Keratinocyte (primary cell): ENCODE measurements around the gene IFNL4. TPM values are rescaled to one million over a fixed set of nuclear protein-coding genes. Genes with fewer than 3 reads are reported as not detected.

Experiments
- DNase-seq: peaks from one replicate; pipeline ENCODE4 v3.0.0-alpha.2; 2011; ENCODE audit warnings: low read depth, missing footprints, low spot score
- FAIRE-seq: peaks from 2 replicates; lab custom pipeline; 2011; peaks lifted over from hg19 to GRCh38; lab: Jason Lieb, UNC
- H2AFZ ChIP-seq: 2 replicates; pipeline ENCODE4 v1.6.0; 2012; ENCODE audit warnings: low read length, control low read depth, inconsistent platforms; ENCODE audit not compliant: control insufficient read depth
- H3K27ac ChIP-seq: 2 replicates; pipeline ENCODE4 v1.5.1; 2011; ENCODE audit warnings: low read length; ENCODE audit not compliant: control insufficient read depth, insufficient read depth
- H3K27me3 ChIP-seq: 3 replicates; pipeline ENCODE4 v1.6.0; 2011; ENCODE audit warnings: low read length; ENCODE audit not compliant: control insufficient read depth, insufficient read depth; ENCODE audit errors: extremely low read depth
- H3K36me3 ChIP-seq, 2 experiments: 2 replicates in 1 of 2; 3 replicates in 1 of 2; pipeline ENCODE4 v1.5.1; 2011; ENCODE audit warnings: low read length in 2 of 2, mild to moderate bottlenecking in 1 of 2; ENCODE audit not compliant: control insufficient read depth in 2 of 2, insufficient read depth in 2 of 2; ENCODE audit errors: extremely low read depth in 1 of 2
- H3K4me1 ChIP-seq: 3 replicates; pipeline ENCODE4 v1.5.1; 2011; ENCODE audit warnings: low read length; ENCODE audit not compliant: control insufficient read depth, insufficient read depth; ENCODE audit errors: extremely low read depth
- H3K4me2 ChIP-seq: 3 replicates; pipeline ENCODE4 v1.6.0; 2011; ENCODE audit warnings: low read depth, low read length; ENCODE audit not compliant: control insufficient read depth, insufficient read depth; ENCODE audit errors: extremely low read depth
- H3K4me3 ChIP-seq, 3 experiments: fragments of 200-600 bp in 1 of 3; sonication (generic) in 1 of 3; 2 replicates in 2 of 3; 3 replicates in 1 of 3; pipeline ENCODE4 v1.5.1; 2011 to 2016; ENCODE audit warnings: low read length in 3 of 3, mild to moderate bottlenecking in 3 of 3, control low read depth in 2 of 3, inconsistent platforms in 1 of 3, low read depth in 1 of 3, mixed read lengths in 1 of 3, mixed run types in 1 of 3, moderate library complexity in 1 of 3; ENCODE audit not compliant: control insufficient read depth in 2 of 3, insufficient read depth in 2 of 3; ENCODE audit errors: extremely low read depth in 1 of 3
- H3K79me2 ChIP-seq: 2 replicates; pipeline ENCODE4 v1.6.0; 2012; ENCODE audit warnings: low read length; ENCODE audit not compliant: control insufficient read depth, insufficient read depth
- H3K9ac ChIP-seq: 3 replicates; pipeline ENCODE4 v1.6.0; 2011; ENCODE audit warnings: low read length; ENCODE audit not compliant: control insufficient read depth, insufficient read depth; ENCODE audit errors: extremely low read depth
- H3K9me1 ChIP-seq: 3 replicates; pipeline ENCODE4 v1.6.0; 2011; ENCODE audit warnings: low read length; ENCODE audit not compliant: control insufficient read depth, insufficient read depth; ENCODE audit errors: extremely low read depth
- H3K9me3 ChIP-seq: 2 replicates; pipeline ENCODE4 v1.5.1; 2012; ENCODE audit warnings: low read depth, low read length; ENCODE audit not compliant: control insufficient read depth
- H4K20me1 ChIP-seq: 3 replicates; pipeline ENCODE4 v1.6.0; 2011; ENCODE audit warnings: low read length; ENCODE audit not compliant: control insufficient read depth, insufficient read depth; ENCODE audit errors: extremely low read depth
- EZH2 ChIP-seq: IDR thresholded peaks from one replicate; pipeline ENCODE4 v1.6.1; 2012; ENCODE audit warnings: inconsistent platforms, mild to moderate bottlenecking, low read length, moderate library complexity
- dilution Hi-C: fragments of 300-500 bp; cut with MboI; formaldehyde crosslinking; loops from one replicate; pipeline ENCODE4 v1.7.0; 2020; ENCODE audit warnings: low sequenced_read_pairs; ENCODE audit not compliant: extremely low pct_ligation_motif_present
- polyA plus RNA-seq, 5 experiments: library from polyadenylated mRNA; depleted of rRNA in 3 of 5; stranded (reverse) in 3 of 5; stranded (forward) in 1 of 5; unstranded in 1 of 5; fragments of >200 nt; gene quantifications; 1 replicate in 1 of 5; 2 replicates in 3 of 5; 3 replicates in 1 of 5; pipeline versions ENCODE4 v1.2.1 to v1.2.3, GENCODE V29; 2011 to 2012; ENCODE audit warnings: missing spikeins in 2 of 5, low read depth in 1 of 5, low replicate concordance in 1 of 5
- TF ChIP-seq, protein P1 (sequence below), 3 experiments: IDR thresholded peaks in 1 of 3; conservative IDR thresholded peaks in 1 of 3; optimal IDR thresholded peaks in 1 of 3; 2 replicates in 2 of 3; 3 replicates in 1 of 3; pipeline versions ENCODE3 to v1.5.1; 2011; ENCODE audit warnings: low read length in 3 of 3, mild to moderate bottlenecking in 3 of 3, moderate library complexity in 2 of 3, control low read depth in 1 of 3, inconsistent platforms in 1 of 3; ENCODE audit not compliant: insufficient read depth in 2 of 3; ENCODE audit errors: extremely low read depth in 1 of 3

IFNL4 gene
- polyA plus RNA-seq, 1 donor (not counting 4 experiments of a cell fraction or from before 2014, with no cell fraction given) = not detected

DNA sequence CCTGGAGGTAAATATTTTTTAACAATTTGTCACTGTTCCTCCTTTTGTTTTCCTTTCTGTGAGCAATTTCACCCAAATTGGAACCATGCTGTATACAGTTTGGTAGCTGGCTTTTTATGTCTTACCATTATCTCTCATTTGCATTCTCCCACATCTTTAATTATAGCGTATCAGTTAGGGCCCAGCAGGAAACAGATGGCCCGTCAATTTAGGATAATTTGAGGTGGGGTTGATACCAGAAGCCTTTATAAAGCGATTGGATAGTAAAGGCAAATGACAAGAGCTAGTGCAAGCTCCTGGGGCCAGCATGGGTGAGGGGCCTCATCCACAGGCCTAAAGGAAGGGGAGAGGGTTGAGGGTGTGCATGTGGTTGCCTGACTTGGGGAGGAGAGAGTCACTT, 3.8 kb upstream of the IFNL4 start:
- Histone ChIP-seq H3K9ac (no peak overlapping the region), H3K36me3 (no peaks in the 10 kb centered on the region), H2AFZ (no peak overlapping the region), H3K4me1 (no peaks in the 10 kb centered on the region), H3K9me3 (no peaks in the 10 kb centered on the region), H3K27me3 (peaks cover 16% of the 10 kb centered on the region), H3K4me2 (no peak overlapping the region), H3K4me3 (no peak overlapping the region), H3K27ac (no peak overlapping the region), H3K9me1 (no peaks in the 10 kb centered on the region), H3K79me2 (no peaks in the 10 kb centered on the region), H4K20me1 (no peaks in the 10 kb centered on the region)
- dilution Hi-C loops = no loop called here
- TF ChIP-seq EZH2 = no peak
- TF ChIP-seq, protein P1, sequence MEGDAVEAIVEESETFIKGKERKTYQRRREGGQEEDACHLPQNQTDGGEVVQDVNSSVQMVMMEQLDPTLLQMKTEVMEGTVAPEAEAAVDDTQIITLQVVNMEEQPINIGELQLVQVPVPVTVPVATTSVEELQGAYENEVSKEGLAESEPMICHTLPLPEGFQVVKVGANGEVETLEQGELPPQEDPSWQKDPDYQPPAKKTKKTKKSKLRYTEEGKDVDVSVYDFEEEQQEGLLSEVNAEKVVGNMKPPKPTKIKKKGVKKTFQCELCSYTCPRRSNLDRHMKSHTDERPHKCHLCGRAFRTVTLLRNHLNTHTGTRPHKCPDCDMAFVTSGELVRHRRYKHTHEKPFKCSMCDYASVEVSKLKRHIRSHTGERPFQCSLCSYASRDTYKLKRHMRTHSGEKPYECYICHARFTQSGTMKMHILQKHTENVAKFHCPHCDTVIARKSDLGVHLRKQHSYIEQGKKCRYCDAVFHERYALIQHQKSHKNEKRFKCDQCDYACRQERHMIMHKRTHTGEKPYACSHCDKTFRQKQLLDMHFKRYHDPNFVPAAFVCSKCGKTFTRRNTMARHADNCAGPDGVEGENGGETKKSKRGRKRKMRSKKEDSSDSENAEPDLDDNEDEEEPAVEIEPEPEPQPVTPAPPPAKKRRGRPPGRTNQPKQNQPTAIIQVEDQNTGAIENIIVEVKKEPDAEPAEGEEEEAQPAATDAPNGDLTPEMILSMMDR (optimal IDR thresholded peaks at IDR 0.05 in 1 of 3, IDR thresholded peaks at IDR 0.05 in 1 of 3, conservative IDR thresholded peaks at IDR 0.05 in 1 of 3; ENCODE audit: extremely low read depth in 1 of 3, insufficient read depth in 2 of 3, low read length in 3 of 3) = no peak
- no peak for FAIRE-seq
- no peak for DNase-seq

DNA sequence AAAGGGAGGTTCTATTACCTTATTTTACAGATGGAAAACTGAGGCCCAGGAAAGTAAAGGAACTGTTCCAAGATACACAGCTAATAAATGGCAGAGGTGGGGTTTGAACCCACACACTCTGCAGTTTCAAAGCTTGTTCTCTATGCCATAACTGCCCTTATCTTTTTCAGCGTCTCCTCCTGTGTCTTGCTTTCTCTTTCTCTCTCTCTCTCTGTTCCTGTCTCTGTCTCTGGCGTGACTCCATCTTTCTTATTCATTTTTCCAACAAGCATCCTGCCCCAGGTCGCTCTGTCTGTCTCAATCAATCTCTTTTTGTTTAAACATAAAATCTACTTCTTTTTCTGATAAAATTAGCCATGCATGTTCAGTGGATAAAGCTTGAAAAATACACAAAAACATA, 3.2 kb upstream of the IFNL4 start:
- Histone ChIP-seq H3K79me2 (no peaks in the 10 kb centered on the region), H3K27me3 (peaks cover 22% of the 10 kb centered on the region), H3K9me1 (no peaks in the 10 kb centered on the region), H3K27ac (no peak overlapping the region), H3K4me1 (peaks cover 3% of the 10 kb centered on the region), H3K4me3 (no peak overlapping the region), H3K4me2 (no peak overlapping the region), H3K9me3 (no peaks in the 10 kb centered on the region), H4K20me1 (no peaks in the 10 kb centered on the region), H3K36me3 (no peaks in the 10 kb centered on the region), H3K9ac (no peak overlapping the region), H2AFZ (no peak overlapping the region)
- TF ChIP-seq, protein P1 (optimal IDR thresholded peaks at IDR 0.05 in 1 of 3, IDR thresholded peaks at IDR 0.05 in 1 of 3, conservative IDR thresholded peaks at IDR 0.05 in 1 of 3; ENCODE audit: extremely low read depth in 1 of 3, insufficient read depth in 2 of 3, low read length in 3 of 3) = no peak
- TF ChIP-seq EZH2 = no peak
- no peak for FAIRE-seq
- no peak for DNase-seq
- dilution Hi-C loops = no loop called here
